HCT116 (cell line): ENCODE measurements around the gene DENND5A.

Experiments
- ATF3 ChIP-seq: IDR thresholded peaks from 2 replicates; pipeline ENCODE4 v1.6.1; 2012
- CEBPB ChIP-seq: IDR thresholded peaks from 2 replicates; pipeline ENCODE4 v1.6.1; 2012; ENCODE audit warnings: low read depth
- JUND ChIP-seq: IDR thresholded peaks from 2 replicates; pipeline ENCODE4 v1.6.1; 2012
- POLR2A ChIP-seq: IDR thresholded peaks from 2 replicates; pipeline ENCODE4 v1.7.0; 2011; ENCODE audit warnings: borderline replicate concordance; ENCODE audit not compliant: insufficient read depth, insufficient read length; ENCODE audit errors: extremely low read depth
- TF ChIP-seq, protein P1 (sequence below), 3 experiments: fragments of 200-600 bp in 1 of 3; sonication (generic) in 1 of 3; IDR thresholded peaks in 2 of 3; conservative IDR thresholded peaks in 1 of 3; 2 replicates each; pipeline ENCODE4 v1.5.1; 2012 to 2017; ENCODE audit warnings: low read depth in 2 of 3, low read length in 2 of 3, antibody characterized with exemption in 1 of 3, borderline replicate concordance in 1 of 3, control low read depth in 1 of 3, mild to moderate bottlenecking in 1 of 3, mixed read lengths in 1 of 3, mixed run types in 1 of 3, moderate library complexity in 1 of 3; ENCODE audit not compliant: insufficient read depth in 1 of 3

DNA sequence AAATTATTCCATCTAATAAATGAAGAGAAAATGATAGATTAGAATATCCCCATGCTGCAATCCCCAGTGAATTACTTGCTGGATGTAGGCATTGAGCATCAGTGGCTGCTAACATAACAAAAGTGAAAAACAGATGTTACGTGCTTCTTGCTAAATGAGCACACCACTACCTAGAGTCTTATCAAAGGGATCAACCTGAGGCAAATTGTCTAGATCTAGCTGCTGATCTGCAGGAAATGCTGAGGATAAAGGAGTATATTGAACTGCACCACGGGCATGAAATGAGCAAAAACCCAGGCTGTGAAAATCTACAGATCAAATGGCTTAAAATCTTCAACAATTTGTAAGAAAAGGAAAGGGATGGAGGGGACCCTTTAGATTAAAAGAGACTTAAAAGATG, 128.4 kb downstream of the DENND5A start:
- TF ChIP-seq, protein P1, sequence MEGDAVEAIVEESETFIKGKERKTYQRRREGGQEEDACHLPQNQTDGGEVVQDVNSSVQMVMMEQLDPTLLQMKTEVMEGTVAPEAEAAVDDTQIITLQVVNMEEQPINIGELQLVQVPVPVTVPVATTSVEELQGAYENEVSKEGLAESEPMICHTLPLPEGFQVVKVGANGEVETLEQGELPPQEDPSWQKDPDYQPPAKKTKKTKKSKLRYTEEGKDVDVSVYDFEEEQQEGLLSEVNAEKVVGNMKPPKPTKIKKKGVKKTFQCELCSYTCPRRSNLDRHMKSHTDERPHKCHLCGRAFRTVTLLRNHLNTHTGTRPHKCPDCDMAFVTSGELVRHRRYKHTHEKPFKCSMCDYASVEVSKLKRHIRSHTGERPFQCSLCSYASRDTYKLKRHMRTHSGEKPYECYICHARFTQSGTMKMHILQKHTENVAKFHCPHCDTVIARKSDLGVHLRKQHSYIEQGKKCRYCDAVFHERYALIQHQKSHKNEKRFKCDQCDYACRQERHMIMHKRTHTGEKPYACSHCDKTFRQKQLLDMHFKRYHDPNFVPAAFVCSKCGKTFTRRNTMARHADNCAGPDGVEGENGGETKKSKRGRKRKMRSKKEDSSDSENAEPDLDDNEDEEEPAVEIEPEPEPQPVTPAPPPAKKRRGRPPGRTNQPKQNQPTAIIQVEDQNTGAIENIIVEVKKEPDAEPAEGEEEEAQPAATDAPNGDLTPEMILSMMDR (IDR thresholded peaks at IDR 0.05 in 2 of 3, conservative IDR thresholded peaks at IDR 0.05 in 1 of 3; ENCODE audit: borderline replicate concordance in 1 of 3, insufficient read depth in 1 of 3, low read depth in 2 of 3, low read length in 2 of 3), result no peak
- TF ChIP-seq JUND (no peak), POLR2A (no peak), ATF3 (no peak), CEBPB (no peak)
